HG03432 (cell line): ENCODE measurements around the gene RAI1.

Source experiments
- ATAC-seq: cut with Tn5 transposase; IDR thresholded peaks from one replicate; pipeline ENCODE4 v1.9.1; 2021; ENCODE audit warnings: mild to moderate bottlenecking, moderate library complexity; ENCODE audit not compliant: unreplicated experiment

The RAI1 gene

DNA sequence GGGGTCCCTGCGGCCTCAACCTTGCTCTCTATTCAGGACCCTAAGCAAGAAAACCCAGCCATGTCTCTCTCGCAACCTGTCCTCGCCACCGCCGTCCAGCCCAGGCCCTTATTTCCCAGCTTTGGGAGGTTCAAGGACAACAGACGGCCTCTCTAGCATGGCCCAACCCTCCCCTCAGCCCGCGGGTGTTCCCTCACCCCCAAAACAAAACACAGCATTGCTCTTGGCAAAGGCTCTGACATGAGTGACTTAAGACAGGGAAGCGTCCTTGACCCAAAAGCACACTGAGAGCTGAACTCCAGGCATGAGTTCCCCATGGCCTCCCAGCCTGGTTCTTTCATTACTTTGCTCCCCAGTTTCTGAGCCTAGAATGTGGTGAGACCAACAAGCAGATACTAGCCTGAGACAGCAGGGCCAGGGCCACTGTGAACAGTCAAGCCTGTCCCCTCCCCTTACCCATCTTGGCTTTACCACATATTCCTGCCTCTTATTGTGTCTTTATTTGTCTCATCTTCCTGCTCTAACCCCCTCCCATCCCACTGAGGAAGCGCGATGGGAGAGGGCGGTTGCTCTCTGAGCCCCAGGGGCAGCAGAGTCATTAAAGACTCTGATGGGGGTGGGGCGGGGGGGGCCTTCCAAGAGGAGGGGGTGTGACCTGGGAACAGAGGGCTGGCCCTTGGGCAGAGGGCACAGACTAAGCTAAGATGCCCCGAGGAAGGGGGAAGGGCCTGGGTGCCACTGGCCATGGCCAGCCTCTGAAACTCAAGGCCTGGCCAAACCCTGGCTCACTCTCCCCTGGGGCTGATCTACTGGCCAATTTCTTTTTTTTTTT is 143.7 kb downstream of the RAI1 start:
- no peak for ATAC-seq

DNA sequence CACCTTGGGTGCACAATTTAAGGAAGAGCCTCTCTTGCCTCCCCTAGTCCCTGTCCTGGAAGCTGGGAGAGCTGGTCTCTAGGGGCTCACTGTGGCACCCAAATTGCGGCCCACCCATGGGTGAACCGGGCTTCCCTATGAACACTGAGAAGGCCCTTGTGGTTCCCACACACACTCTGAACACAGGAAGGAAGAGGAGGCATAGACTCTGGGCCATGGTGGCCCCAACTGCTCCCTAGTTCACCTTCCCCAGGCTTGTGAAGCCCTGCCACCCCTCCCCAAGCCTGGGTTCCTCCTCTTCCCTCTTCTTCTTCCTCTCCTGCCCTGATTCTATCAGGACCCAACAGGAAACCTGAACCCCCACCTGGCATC is 145.1 kb downstream of the RAI1 start:
- no peak for ATAC-seq

DNA sequence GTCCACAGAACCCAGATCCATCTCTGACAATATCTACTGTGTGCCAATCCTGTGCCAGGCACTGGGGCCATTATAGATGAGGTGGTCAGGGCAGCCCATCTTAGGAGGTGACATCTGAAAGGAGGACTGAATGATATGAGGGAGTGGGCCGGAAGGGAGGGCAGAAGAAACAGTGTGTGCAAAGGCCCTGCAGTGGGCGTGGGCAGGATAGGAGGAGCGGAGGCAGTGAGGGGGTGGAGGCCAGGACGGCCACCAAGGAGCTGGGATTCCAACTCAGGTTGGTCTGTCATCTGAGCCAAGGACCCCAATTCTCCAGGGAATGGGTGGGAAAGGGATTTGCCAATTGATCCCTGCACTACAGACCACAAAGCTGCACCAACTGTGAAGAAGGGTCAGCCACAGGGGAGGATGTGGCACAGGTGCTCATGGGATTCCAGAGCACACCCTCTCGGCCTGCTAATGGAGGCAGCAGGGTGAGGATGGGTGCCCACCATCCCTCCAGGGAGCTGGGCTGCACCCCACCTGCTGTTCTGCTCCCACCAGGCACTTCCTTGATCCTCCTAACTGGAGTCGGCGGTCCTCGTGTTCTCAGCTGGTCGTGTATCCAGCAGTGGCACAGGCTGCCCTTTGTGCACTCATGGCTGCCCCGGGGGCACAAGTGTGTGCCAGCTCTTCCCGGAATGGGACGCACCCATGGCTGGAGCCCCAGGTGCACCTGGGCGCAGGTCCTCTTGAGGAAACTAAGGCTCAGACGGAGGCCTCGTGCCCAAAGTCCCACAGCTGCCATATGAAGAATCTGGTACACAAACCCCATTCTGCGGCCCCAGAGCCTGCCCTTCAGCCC is 145.9 kb downstream of the RAI1 start:
- no peak for ATAC-seq

DNA sequence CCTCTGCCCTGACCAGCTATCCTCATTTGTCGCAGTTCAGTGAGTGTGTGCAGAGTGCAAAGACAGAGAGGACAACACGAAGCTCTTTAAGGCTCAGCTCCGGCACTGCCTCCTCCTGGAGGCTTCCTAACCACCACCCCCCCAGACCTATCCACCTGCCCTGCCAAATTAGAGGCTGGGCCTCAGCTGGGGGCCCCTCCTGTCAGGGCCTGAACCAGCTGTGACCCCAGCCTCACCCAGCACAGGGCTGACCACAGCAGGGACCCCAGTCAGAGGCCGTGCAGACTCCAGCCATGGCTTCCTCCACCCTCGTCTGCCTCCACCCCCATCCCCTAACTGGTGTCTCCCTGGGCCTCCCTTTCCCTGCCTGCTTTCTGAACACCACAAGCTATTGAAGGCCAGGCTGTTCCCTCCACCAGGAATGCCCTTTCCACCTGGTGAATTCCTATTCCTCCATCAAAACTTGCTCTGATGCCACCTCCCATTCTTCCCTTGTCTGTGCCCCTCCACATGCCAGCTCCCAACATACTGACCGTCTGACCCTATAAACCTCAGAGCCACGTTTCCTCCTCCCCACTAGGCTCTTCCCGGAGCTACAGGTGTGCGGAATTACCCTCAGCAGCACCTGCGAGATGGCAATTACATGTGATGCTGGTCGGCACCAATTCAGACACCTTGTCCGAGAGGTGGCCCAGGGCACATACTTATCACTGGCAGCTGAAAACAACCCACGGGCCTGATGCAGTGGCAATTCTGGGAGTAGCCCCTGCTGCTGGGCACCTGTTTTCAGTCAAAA is 146.8 kb downstream of the RAI1 start:
- no peak for ATAC-seq

DNA sequence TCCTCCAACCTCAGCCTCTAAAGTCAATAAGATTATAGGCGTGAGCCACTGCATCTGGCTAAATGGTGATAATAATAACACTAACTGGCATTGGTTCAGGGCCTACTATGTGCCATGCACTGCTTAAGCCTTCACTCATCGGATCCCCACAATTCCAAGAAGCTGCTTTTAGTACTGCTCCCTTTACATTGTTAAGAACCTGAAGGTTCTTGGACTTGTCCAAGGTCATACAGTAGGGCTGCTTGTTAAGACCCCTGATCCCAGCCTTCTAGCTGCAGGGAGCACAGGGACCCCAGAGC is 149.0 kb downstream of the RAI1 start:
- ATAC-seq: no peak

DNA sequence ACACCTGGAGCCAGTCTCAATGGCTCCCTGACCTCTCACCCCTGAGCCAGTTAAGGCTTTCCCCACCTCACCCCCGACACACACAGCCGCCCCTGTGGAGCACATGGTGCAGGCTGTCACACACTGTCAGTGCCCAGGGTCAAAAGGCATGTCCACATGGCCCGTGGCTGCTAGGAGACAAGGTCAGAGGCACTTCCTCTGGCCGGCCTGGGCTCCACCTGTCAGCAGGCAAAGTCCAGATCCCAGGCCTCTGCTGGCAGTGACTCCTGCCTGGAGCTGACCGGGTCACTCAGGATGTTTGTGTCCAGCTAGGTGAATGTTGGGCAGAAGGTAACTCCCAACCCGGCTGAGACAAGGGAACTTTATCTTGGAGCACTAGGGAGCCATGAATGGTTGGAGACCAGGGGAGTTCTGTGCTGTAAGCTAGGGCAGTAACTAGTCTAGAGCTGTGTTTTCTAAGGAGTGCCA is 149.5 kb downstream of the RAI1 start:
- ATAC-seq: no peak

DNA sequence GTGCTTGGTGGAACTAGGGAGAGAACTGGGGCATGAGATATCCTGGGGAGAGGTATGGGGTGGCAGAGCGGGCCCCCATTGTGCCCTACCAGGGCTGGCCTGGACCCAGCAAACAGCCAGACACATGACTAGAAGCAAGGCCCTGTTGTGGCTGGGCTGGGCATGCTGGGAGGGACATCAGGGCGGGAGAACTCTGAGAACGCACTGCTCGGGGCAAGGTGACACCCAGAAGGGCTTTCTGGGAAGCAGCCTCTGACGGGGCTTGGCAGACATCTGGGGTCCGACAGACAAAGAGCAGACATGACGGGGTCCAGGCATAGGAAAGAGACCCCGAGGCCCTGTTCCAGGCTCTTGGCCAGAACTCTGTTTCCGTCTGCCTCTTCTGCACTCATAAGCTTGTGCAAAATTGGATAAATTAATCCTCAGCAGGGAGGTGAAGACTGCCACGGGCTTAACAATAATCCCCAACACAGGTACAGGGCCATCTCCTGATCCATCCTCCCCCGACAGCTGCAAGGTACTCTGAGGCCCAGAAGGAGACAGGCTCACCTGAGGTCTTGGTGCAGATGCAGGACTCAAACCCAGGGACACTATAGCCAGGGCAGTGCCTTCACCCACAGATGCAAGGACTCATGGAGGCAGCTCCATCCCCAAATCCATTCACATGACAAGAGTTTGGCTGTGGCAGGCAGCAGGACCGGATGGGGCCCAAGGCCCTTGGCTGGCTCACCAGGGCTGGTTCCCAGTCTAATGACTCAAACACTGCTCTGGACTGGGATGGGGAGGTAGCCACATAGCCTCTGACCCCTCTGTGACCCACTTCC is 150.2 kb downstream of the RAI1 start:
- ATAC-seq: no peak

DNA sequence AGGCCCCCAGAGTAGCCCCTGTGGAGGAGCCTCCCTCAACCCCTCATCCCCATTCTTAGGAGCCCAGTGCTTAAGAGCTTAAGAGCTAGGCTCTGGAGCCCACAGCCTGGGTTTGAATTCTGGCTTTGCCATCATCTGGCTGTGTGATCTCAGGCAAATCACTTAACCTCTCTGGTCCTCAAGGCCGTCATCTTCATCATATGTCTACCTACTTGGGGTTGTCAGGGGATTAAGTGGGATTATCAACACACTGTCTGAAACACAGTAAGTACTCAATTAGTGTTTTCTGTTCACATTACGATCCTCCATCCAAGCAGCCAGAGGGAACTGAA is 150.7 kb downstream of the RAI1 start:
- no peak for ATAC-seq

DNA sequence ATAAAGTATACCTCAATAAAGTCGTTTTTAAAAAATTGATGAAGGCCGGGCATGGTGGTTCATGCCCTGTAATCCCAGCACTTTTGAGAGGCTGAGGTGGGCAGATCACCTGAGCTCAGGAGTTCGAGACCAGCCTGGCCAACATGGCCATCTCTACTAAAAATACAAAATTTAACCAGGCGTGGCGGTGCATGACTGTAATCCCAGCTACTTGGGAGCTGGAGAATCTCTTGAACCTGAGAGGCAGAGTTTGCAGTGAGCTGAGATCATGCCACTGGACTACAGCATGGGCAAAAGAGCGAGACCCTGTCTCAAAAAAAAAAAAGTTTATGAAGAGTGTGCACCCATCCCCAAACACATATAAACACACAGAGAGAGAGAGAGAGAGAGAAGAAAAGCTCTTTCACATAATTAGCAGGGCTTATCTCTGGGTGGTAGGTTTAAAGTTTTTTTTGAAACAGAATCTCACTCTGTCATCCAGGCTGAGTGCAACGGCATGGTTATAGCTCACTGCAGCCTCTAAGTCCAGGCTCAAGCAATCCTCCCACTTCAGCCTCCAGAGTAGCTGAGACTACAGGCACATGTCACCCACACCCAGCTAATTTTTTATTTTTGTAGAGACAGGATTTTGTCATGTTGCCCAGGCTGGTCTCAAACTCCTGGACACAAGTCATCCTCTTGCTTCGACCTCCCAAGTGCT is 152.6 kb downstream of the RAI1 start:
- no peak for ATAC-seq

DNA sequence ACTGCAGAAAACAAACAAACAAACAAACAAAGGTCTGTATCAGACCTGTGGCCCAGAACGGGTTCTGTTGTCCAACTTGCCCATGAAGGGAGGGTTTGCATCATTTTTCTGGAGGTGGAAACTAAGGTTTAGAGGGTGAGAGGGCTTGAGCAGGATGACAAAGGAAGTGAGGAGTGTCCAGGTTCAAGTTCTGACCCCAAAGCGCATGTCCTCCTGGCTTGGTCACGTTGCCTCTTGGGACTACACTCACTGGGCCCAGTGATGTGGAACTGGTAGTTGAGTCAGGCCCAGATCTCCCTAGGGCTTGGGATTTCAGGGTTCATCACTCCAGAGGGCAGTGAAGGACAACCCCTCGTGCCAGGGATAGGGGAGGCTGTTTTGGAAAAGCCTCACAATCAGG is 153.7 kb downstream of the RAI1 start:
- ATAC-seq: no peak

DNA sequence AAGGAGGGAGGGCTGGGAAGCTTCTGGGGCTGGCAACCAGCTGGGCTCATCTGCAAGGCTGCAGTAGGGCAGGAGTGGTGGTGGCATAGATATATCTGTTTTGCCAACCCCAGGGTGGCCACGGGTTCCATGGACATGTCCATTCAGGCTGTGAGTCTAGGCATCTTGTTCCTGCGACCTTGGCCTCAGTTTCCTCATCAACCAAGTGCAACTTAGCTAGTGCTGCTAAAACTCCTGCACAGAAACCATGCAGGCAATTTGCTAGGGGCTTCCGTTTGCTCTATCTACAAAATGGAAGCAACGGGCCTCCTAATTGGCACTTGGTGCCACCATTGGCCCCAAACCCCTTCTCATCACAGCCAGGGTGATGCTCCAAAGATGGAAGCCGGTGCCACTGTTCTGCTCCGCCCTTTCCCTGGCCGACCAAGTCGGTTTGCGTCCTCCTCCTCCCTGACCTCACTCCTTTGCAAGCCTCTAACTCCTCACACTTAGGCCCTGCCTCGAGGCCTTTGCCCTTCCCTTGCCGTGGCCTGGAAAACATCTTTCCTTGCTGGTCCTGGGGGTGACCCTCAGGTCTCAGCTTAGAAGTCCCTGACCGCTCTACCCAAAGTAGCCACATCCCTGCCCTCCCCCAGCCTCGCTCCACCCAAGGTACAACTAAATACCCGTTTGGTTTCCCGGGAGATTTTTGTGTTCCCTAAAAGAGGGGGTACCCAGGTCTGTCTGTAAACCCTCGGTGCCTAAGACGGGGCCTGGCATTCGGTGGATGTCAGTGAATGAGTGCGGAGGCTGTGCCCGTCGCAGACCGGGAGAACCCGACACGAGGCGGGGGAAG is 154.4 kb downstream of the RAI1 start:
- no peak for ATAC-seq

DNA sequence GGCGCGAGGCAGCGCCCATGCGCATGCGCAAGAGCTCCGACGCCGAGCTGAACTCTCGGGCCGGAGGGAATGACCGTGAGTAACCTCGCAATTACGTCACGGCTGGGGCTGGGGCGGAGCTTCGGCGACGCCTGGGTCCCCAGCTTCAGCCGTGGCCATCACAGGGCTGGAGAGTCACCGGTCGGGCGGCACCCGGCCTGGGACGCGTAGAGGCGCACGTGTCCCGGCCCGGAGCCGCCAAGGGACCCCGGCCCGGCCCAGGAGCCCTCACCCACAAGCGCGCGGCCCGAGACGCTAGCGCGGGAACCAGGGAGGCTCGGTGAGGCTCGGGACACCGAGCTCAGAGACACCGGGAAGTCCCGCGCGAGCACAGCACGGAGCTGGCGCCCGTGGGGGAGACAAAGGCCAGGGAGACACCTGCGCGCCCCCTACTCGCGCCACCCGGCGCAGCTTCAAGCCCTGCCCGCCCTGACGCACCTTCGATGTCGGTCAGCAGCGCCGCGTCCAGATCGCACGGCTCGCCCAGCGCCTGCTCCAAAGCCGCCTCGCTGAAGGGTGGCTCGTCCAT is 155.1 kb downstream of the RAI1 start:
- peak; percentile 67 for ATAC-seq

DNA sequence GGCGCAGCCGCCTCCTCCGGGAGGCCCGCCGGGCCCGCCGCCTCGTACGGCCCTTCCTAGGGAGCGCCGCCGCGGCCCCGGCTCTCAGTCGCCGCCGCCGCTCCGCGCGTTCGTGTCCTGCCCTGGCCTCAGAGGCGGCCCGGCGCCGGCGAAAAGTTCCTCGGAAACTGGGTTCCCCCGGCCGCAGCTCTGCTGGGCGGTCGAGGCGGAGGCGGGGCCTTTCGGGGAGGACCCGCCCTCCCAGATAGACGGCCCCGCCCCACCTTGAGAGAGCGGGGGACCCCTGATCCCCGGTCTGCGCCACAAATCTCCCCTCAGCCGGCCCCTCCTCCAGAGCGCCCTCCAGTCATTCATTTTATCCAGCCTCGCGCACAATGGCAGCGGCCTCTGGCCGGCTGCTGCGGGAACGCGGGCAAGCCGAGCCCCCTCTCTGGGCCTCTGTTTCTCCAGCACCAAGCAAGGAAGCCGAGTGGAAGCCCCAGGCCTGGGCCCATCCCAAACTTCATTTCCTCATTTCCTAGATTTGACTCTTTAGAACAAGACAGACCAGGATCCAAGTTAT is 155.6 kb downstream of the RAI1 start, which contains the start of gene SREBF1:
Gene SREBF1, minus strand, starts transcription at position 169 of the 562 bp plus-strand sequence. CDS start 169 bp downstream, outside the sequence.
- ATAC-seq: peak; percentile 36

DNA sequence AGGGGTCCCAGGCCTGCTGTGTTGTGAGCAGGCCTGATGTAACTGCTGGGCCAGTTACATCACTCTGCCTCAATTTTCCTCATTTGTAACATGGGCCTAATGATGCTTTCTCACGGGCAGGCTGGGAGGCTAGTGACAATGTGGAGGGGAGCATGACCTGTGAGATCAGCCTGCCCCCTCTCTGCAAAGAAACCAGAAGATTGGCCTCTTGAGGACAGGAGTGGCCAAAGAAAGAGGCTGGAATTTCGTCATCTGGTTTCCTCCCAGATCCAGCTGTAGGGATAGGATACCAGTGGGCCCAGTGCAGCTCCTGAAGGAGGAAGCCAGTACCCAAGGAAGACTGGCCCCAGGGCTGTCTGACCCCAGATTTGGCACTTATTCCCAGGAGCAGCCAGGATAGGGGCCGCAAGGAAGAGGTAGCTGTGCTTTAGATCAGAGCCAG is 156.1 kb downstream of the RAI1 start:
- ATAC-seq: no peak

DNA sequence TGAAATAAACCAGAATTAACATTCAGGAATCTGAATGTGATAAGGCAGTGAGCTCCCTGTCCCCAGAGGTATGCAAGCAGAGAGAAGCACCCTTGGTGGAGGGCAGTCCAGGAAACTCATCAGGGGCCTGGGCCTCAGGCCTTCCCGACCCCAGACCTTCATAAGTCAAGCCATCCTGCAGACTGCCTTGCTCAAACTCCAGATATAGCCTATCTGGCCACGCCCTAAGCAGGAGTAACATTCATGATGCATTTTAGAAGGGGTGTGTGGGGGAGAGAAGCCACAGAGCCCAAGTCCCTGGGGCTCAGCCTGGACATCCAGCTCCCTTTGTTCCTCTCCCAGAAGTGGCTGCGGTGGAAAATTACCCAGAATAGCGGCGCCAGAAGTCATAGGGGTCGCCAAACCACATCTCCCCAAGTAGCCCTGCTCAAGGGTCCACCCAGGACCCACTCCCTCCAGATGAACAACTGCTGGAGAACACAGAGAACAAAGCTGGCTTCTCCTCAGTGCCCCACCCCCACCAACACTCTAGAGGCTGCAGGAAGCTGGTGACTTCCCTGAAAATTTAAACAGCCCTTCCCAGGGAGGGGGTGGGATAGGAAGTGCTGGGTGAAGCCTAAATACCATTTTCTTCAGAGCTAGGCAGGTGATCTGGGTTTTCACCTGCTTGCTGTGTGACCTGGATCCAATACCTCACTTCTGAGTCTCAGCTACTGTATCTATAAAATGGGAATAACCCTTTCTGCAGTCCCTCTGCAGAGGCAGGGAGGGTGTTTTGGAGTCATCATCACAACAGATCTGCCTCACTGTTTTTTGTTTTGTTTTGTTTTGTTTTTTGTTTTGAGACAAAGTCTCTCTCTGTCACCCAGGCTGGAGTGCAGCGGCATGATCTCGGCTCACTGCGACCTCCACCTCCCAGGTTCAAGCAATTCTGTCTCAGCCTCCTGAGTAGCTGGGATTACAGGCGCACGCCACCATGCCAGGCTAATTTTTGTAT is 157.0 kb downstream of the RAI1 start:
- ATAC-seq: no peak

DNA sequence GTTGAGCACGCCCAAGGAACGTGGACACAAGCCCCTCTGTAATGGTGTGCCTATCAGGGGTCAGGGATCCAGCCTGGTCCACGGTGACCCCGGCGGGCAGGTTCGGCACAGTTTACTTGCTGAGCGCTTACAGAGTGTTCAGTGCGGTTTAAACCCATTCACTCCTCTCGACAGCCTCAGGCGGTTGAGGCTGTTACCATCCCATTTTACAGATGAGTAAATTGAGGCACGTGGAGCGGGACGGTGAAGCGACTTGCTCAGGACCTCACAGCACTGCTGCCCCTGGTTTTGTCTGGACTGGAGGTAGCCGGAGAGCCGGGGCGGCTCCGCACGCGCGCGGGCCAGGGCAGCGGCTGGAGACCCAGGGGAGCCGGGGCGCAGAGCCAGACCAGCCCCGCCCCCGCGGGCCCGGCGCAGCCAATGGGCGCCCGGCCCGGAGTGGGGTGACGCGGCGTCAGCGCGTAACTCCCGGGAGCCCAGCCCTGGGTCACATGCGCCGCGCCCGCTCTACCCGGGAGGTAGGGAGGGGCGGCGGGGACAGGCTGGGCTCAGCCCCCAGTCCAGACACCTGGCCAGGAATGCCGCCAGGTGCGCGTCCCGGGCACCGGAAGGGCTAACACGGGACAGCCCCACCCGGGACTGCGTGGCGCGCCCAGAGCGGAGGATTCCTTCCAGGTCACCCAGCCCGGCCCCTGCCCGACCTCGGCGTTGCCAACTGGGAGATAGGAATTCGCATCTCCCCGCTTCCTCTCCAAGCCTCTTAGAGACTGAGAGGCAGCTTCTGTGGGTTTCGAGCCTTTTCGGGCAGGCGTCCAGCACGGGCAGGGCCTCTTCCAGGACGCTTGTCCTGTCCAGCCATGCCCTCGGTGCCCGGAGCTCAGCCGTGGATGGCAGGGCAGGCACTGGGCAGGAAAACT is 158.8 kb downstream of the RAI1 start:
- peak; percentile 62 for ATAC-seq
